ENCODE measurements around the gene GAP43. TPM values are rescaled to one million over a fixed set of nuclear protein-coding genes. Genes with fewer than 3 reads are reported as not detected.

GAP43 gene
- total RNA-seq: not detected in 2 replicates

- intact Hi-C loops (cut with micrococcal nuclease): no loop called here
These were observed at the start of gene GAP43 for GRCh38 chr3:115623044-115623868. GAP43 (plus strand) TSS chr3:115623510; CDS start chr3:115623690, 180 bp downstream.

GRCh38 chr3:115576325-115576875 is 46.9 kb upstream of the GAP43 start:
- intact Hi-C loops (cut with micrococcal nuclease): no loop called here

- intact Hi-C loops (cut with micrococcal nuclease): no loop called here
These were observed 46.3 kb upstream of the GAP43 start for GRCh38 chr3:115577000-115577399.

- intact Hi-C loops (cut with micrococcal nuclease): no loop called here
These were observed 45.0 kb upstream of the GAP43 start for GRCh38 chr3:115578331-115578730.

- intact Hi-C loops (cut with micrococcal nuclease): no loop called here
These were observed 42.7 kb upstream of the GAP43 start for GRCh38 chr3:115580566-115580965.

- intact Hi-C loops (cut with micrococcal nuclease): no loop called here
These were observed 41.8 kb upstream of the GAP43 start for GRCh38 chr3:115581362-115582135.

- intact Hi-C loops (cut with micrococcal nuclease): no loop called here
These were observed 34.9 kb upstream of the GAP43 start for GRCh38 chr3:115588201-115589115.

- intact Hi-C loops (cut with micrococcal nuclease): no loop called here
These were observed 32.4 kb upstream of the GAP43 start for GRCh38 chr3:115590873-115591272.

GRCh38 chr3:115595611-115596275 is 27.6 kb upstream of the GAP43 start:
- intact Hi-C loops (cut with micrococcal nuclease): no loop called here

- intact Hi-C loops (cut with micrococcal nuclease): no loop called here
These were observed 25.1 kb upstream of the GAP43 start for GRCh38 chr3:115598216-115598615.

- intact Hi-C loops (cut with micrococcal nuclease): no loop called here
These were observed 21.1 kb upstream of the GAP43 start for GRCh38 chr3:115602194-115602593.

- intact Hi-C loops (cut with micrococcal nuclease): no loop called here
These were observed 11.7 kb upstream of the GAP43 start for GRCh38 chr3:115611630-115612029.

- intact Hi-C loops (cut with micrococcal nuclease): no loop called here
These were observed 8.1 kb upstream of the GAP43 start for GRCh38 chr3:115615001-115615814.

- intact Hi-C loops (cut with micrococcal nuclease): no loop called here
These were observed 6.8 kb upstream of the GAP43 start for GRCh38 chr3:115616461-115616860.

GRCh38 chr3:115617591-115617990 is 5.7 kb upstream of the GAP43 start:
- intact Hi-C loops (cut with micrococcal nuclease): no loop called here

- intact Hi-C loops (cut with micrococcal nuclease): no loop called here
These were observed 875 bp downstream of the GAP43 start for GRCh38 chr3:115624029-115624741.

GRCh38 chr3:115624901-115625300 is 1.6 kb downstream of the GAP43 start:
- intact Hi-C loops (cut with micrococcal nuclease): no loop called here

- intact Hi-C loops (cut with micrococcal nuclease): no loop called here
These were observed 2.7 kb downstream of the GAP43 start for GRCh38 chr3:115626006-115626409.

- intact Hi-C loops (cut with micrococcal nuclease): no loop called here
These were observed 3.4 kb downstream of the GAP43 start for GRCh38 chr3:115626721-115627120.
